Pancreas (tissue), 10 donors: Measurements from ENCODE around the gene CYSTM1. TPM values are rescaled to one million over a fixed set of nuclear protein-coding genes. Genes with fewer than 3 reads are reported as not detected.
A peak's percentile ranks its signal among the peaks of the same experiment; 100 is the strongest.

ENCODE experiments used
- ATAC-seq, 4 donors: fragments of 200-7000 bp; cut with Tn5 transposase; one replicate each; pipeline versions ENCODE4 v1.8.0 to v1.9.1; 2020; ENCODE audit warnings: mild to moderate bottlenecking in 4 of 4, moderate library complexity in 4 of 4
- DNase-seq, 6 donors: peaks; one replicate each; pipeline ENCODE4 v3.0.0-alpha.2; 2020
- FAIRE-seq: peaks from 2 replicates; lab custom pipeline; 2012; peaks lifted over from hg19 to GRCh38; lab: Jason Lieb, UNC
- H3K27ac ChIP-seq, 4 donors: fragments of 200-600 bp; sonication (generic); 1 replicate in 3 of 4; 2 replicates in 1 of 4; pipeline versions ENCODE4 v1.5.0 to v1.8.0; 2020
- H3K27me3 ChIP-seq, 4 donors: fragments of 200-600 bp; one replicate each; pipeline ENCODE4 v1.8.0; 2021
- H3K36me3 ChIP-seq, 3 donors: fragments of 200-600 bp; sonication (generic) in 1 of 3; one replicate each; pipeline versions ENCODE4 v1.5.0 to v1.8.0; 2020 to 2021
- H3K4me1 ChIP-seq, 3 donors: fragments of 200-600 bp; one replicate each; pipeline ENCODE4 v1.8.0; 2021
- H3K4me3 ChIP-seq, 4 donors: fragments of 200-600 bp; sonication (generic) in 2 of 4; one replicate each; pipeline versions ENCODE4 v1.5.0 to v1.8.0; 2020 to 2021
- H3K9me3 ChIP-seq, 4 donors: fragments of 200-600 bp; one replicate each; pipeline ENCODE4 v1.8.0; 2021
- WGBS, 2 donors: extraction: QIAGEN DNeasy Blood & Tissue Kit; methylation state at CpG; one replicate each; pipeline ENCODE4 v1.1.7; 2013; 5-methylcytosine and 5-hydroxymethylcytosine counted together
- intact Hi-C, 3 donors: fragments of 100-400 bp; cut with DNase I; formaldehyde crosslinking; loops; one replicate each; pipeline versions ENCODE4 v1.11.1 to v1.14.2; 2022
- polyA plus RNA-seq, 2 donors: library from polyadenylated mRNA; stranded (reverse); fragments of 200-250 nt; gene quantifications; one replicate each; pipeline ENCODE4 v1.2.3, GENCODE V29; 2013
- total RNA-seq, 6 donors: library from RNA; stranded (reverse); fragmentation: NEBNext Ultra II Directional in 4 of 6; extraction: Animal tissue kit (Norgen Biotek cat#: 25700) in 4 of 6; gene quantifications; one replicate each; pipeline versions ENCODE4 v1.2.1 to v1.2.4, GENCODE V29; 2021 to 2023
- TF ChIP-seq, protein P1 (sequence below), 4 donors: fragments of 200-600 bp; sonication (generic) in 3 of 4; IDR thresholded peaks; one replicate each; pipeline versions ENCODE4 v1.5.0 to v1.8.0; 2021; ENCODE audit warnings: antibody characterized with exemption in 4 of 4
- donor health status: healthy with polysubstance abuse.
- donor health status: DM: no; HTN: no; CAD: no; lungs with moderate emphysema.
- donor health status: DM: no; HTN: no; CAD: no.
- donor health status: control.
- donor health status: control.
- donor health status: Bipolar disorder and iron deficiency.
- donor health status: DM: yes; HTN: yes; CAD: no.
- donor health status: DM: no; HTN: no; CAD: no.
- donor health status: DM: no; HTN: no; CAD: no.
- donor health status: DM: yes; HTN: yes; CAD: no.

The CYSTM1 gene
- total and polyA plus RNA-seq, 8 donors = 30.2 to 185 (median 52.8) TPM

GRCh38 chr5:140165101-140165922, 9.7 kb upstream of the CYSTM1 start:
- DNase-seq = peak in 5 of 6 donors; percentile 68 to 82 (median 77)
- peak overlapping the region; percentile 11 to 71 (median 52) for H3K27ac ChIP-seq
- TF ChIP-seq, protein P1, sequence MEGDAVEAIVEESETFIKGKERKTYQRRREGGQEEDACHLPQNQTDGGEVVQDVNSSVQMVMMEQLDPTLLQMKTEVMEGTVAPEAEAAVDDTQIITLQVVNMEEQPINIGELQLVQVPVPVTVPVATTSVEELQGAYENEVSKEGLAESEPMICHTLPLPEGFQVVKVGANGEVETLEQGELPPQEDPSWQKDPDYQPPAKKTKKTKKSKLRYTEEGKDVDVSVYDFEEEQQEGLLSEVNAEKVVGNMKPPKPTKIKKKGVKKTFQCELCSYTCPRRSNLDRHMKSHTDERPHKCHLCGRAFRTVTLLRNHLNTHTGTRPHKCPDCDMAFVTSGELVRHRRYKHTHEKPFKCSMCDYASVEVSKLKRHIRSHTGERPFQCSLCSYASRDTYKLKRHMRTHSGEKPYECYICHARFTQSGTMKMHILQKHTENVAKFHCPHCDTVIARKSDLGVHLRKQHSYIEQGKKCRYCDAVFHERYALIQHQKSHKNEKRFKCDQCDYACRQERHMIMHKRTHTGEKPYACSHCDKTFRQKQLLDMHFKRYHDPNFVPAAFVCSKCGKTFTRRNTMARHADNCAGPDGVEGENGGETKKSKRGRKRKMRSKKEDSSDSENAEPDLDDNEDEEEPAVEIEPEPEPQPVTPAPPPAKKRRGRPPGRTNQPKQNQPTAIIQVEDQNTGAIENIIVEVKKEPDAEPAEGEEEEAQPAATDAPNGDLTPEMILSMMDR (IDR thresholded peaks at IDR 0.05) = no peak
- intact Hi-C loops = no loop called here
- H3K36me3 ChIP-seq = no peaks in the 10 kb centered on the region
- H3K9me3 ChIP-seq = no peaks in the 10 kb centered on the region
- H3K27me3 ChIP-seq = no peaks in the 10 kb centered on the region
- 10 to 19% methylated on average over 5 of the region's 5 CpGs for WGBS, 2 donors
- no peak for FAIRE-seq
- H3K4me3 ChIP-seq = no peak overlapping the region
- peak; percentile 80 to 92 (median 88) for ATAC-seq
- peaks cover 12 to 17% (median 12%) of the 10 kb centered on the region in 3 donors for H3K4me1 ChIP-seq

GRCh38 chr5:140165923-140166270, 9.1 kb upstream of the CYSTM1 start:
- DNase-seq (no peak), FAIRE-seq (no peak), ATAC-seq (no peak)
- Histone ChIP-seq H3K4me3 (no peak overlapping the region), H3K36me3 (no peaks in the 10 kb centered on the region), H3K9me3 (no peaks in the 10 kb centered on the region), H3K27ac (peak overlapping the region; percentile 11 to 71 (median 52)), H3K27me3 (no peaks in the 10 kb centered on the region), H3K4me1 (peaks cover 12 to 17% (median 12%) of the 10 kb centered on the region in 3 donors)
- 52% methylated on average over 4 of the region's 4 CpGs for WGBS, 2 donors
- intact Hi-C loops = no loop called here
- TF ChIP-seq, protein P1 (IDR thresholded peaks at IDR 0.05) = no peak

DNA sequence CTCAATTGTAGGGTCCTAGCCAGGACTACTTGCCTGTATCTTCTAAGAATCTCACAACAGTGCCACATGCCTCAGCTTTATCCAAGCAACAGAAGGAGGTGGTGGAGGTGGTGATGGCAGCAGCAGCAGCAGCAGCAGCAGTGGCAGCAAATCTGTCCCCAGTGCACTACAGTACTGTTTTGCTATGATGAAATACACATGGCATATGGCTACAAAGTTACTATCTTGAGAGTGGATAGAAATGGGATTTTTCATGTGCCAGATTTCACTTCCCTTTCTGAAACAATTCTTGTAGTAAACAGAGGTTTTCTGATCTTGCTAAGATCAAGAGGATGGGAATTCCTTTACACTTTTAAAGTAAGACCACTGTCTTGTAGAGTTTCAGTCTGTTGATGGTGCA, 8.1 kb upstream of the CYSTM1 start:
- Histone ChIP-seq H3K4me1 (peaks cover 12 to 17% (median 12%) of the 10 kb centered on the region in 3 donors), H3K36me3 (no peaks in the 10 kb centered on the region), H3K9me3 (no peaks in the 10 kb centered on the region), H3K27me3 (no peaks in the 10 kb centered on the region), H3K27ac (no peak overlapping the region), H3K4me3 (no peak overlapping the region)
- intact Hi-C loops = no loop called here
- ATAC-seq (no peak), FAIRE-seq (no peak), DNase-seq (no peak)
- TF ChIP-seq, protein P1 (IDR thresholded peaks at IDR 0.05) = no peak

DNA sequence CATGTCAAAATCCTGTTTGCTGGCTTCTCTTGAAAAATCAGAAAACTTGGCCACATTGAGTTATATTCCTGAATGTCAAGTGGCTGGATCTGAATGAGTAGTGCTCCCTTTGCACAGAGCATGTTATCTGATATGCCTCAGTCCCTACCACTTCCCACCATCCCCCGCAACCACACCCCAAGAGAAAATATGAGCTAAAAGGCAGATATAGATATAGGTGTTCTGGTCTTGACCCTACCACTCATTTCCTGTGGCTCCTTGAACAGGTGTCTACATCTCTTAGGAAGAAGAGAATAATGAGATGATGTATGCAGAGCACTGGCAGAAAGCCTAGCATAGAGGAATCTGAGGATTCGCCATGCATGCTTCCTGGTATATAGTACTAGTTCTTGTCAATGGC, 6.6 kb upstream of the CYSTM1 start:
- intact Hi-C loops = no loop called here
- 98% methylated on average over 2 of the region's 2 CpGs for WGBS, 2 donors
- FAIRE-seq = no peak

More for the DNA sequence above, 6.6 kb upstream of the CYSTM1 start:
- Histone ChIP-seq H3K9me3 (no peaks in the 10 kb centered on the region), H3K36me3 (no peaks in the 10 kb centered on the region), H3K27me3 (no peaks in the 10 kb centered on the region), H3K4me1 (peaks cover 12 to 17% (median 12%) of the 10 kb centered on the region in 3 donors), H3K4me3 (no peak overlapping the region), H3K27ac (no peak overlapping the region)
- DNase-seq (no peak), ATAC-seq (no peak)
- TF ChIP-seq, protein P1 (IDR thresholded peaks at IDR 0.05) = no peak
